ENCODE data around the gene TCTA.
A peak's percentile ranks its signal among the peaks of the same experiment; 100 is the strongest.

Gene TCTA

GRCh38 chr3:49414753-49415152 lies 2.5 kb downstream of the TCTA start:
- H3K36me3 Mint-ChIP-seq (ENCODE audit: insufficient read depth): peaks cover 42% of the 10 kb centered on the region
- H3K27ac Mint-ChIP-seq: peak overlapping the region; percentile 93 to 95
- H3K9me3 Mint-ChIP-seq: no peaks in the 10 kb centered on the region
- ATAC-seq (replicated peaks): no peak
- H3K4me1 Mint-ChIP-seq (ENCODE audit: low read depth in 2 of 2): peaks cover 62 to 63% of the 10 kb centered on the region in 2 donors
- no peak for DNase-seq
- H3K27me3 Mint-ChIP-seq: no peaks in the 10 kb centered on the region
- peak overlapping the region in 1 of 2 donors; percentile 92 for H3K4me3 Mint-ChIP-seq

GRCh38 chr3:49415931-49416601 lies 3.8 kb downstream of the TCTA start:
- no peaks in the 10 kb centered on the region for H3K27me3 Mint-ChIP-seq
- peak; percentile 69 to 71 (median 69) for DNase-seq
- peaks cover 57 to 58% of the 10 kb centered on the region in 2 donors for H3K4me1 Mint-ChIP-seq (ENCODE audit: low read depth in 2 of 2)

GRCh38 chr3:49416867-49417266 lies 4.6 kb downstream of the TCTA start:
- peak overlapping the region; percentile 79 to 84 for H3K4me3 Mint-ChIP-seq
- H3K9me3 Mint-ChIP-seq: no peaks in the 10 kb centered on the region
- peaks cover 56 to 57% of the 10 kb centered on the region in 2 donors for H3K4me1 Mint-ChIP-seq (ENCODE audit: low read depth in 2 of 2)
- DNase-seq (no peak), ATAC-seq (replicated peaks) (no peak)
- no peaks in the 10 kb centered on the region for H3K27me3 Mint-ChIP-seq
- peaks cover 39% of the 10 kb centered on the region for H3K36me3 Mint-ChIP-seq (ENCODE audit: insufficient read depth)
- H3K27ac Mint-ChIP-seq: peak overlapping the region; percentile 93 to 95

More at GRCh38 chr3:49415931-49416601, 3.8 kb downstream of the TCTA start:
- H3K36me3 Mint-ChIP-seq (ENCODE audit: insufficient read depth): peaks cover 42% of the 10 kb centered on the region
- H3K9me3 Mint-ChIP-seq: no peaks in the 10 kb centered on the region
- peak; percentile 52 for ATAC-seq (replicated peaks)
- H3K4me3 Mint-ChIP-seq: peak overlapping the region; percentile 79 to 84
- peak overlapping the region; percentile 93 to 95 for H3K27ac Mint-ChIP-seq

GRCh38 chr3:49417516-49418120 lies 5.4 kb downstream of the TCTA start:
- no peak for DNase-seq
- Mint-ChIP-seq H3K4me1 (ENCODE audit: low read depth in 2 of 2) (peaks cover 54% of the 10 kb centered on the region in 2 donors), H3K36me3 (ENCODE audit: insufficient read depth) (peaks cover 33% of the 10 kb centered on the region), H3K9me3 (no peaks in the 10 kb centered on the region), H3K4me3 (peak overlapping the region; percentile 79 to 84), H3K27me3 (no peaks in the 10 kb centered on the region), H3K27ac (peak overlapping the region; percentile 93 to 95)
- ATAC-seq (replicated peaks): no peak

- Mint-ChIP-seq H3K27ac (no peak overlapping the region), H3K4me1 (ENCODE audit: low read depth in 2 of 2) (peaks cover 28 to 35% of the 10 kb centered on the region in 2 donors), H3K9me3 (no peaks in the 10 kb centered on the region), H3K36me3 (ENCODE audit: insufficient read depth) (peaks cover 3% of the 10 kb centered on the region), H3K4me3 (no peak overlapping the region), H3K27me3 (no peaks in the 10 kb centered on the region)
- no peak for DNase-seq
- no peak for ATAC-seq (replicated peaks)
Observed at GRCh38 chr3:49421890-49422378, 9.7 kb downstream of the TCTA start.

- Mint-ChIP-seq H3K27me3 (no peaks in the 10 kb centered on the region), H3K27ac (no peak within 1 kb of the TSS), H3K9me3 (no peaks in the 10 kb centered on the region), H3K4me1 (ENCODE audit: low read depth in 2 of 2) (peaks cover 22 to 30% of the 10 kb centered on the region in 2 donors), H3K4me3 (no peak within 1 kb of the TSS), H3K36me3 (ENCODE audit: insufficient read depth) (peaks cover 3% of the 10 kb centered on the region)
- no peak for DNase-seq
- no peak for ATAC-seq (replicated peaks)
Observed at GRCh38 chr3:49422379-49423248, 10.4 kb downstream of the TCTA start, which contains the start of gene AMT. Gene AMT, minus strand, starts transcription at chr3:49422473. Its CDS starts 23 bp downstream, at chr3:49422450.

- H3K27ac Mint-ChIP-seq: peak overlapping the region; percentile 28 to 44
- peaks cover 21 to 32% of the 10 kb centered on the region in 2 donors for H3K4me1 Mint-ChIP-seq (ENCODE audit: low read depth in 2 of 2)
- no peak overlapping the region for H3K4me3 Mint-ChIP-seq
- DNase-seq (no peak), ATAC-seq (replicated peaks) (no peak)
- H3K27me3 Mint-ChIP-seq: no peaks in the 10 kb centered on the region
- H3K36me3 Mint-ChIP-seq (ENCODE audit: insufficient read depth): peaks cover 12% of the 10 kb centered on the region
- H3K9me3 Mint-ChIP-seq: no peaks in the 10 kb centered on the region
Observed at GRCh38 chr3:49424816-49425215, 12.6 kb downstream of the TCTA start.

- DNase-seq (no peak), ATAC-seq (replicated peaks) (no peak)
- Mint-ChIP-seq H3K36me3 (ENCODE audit: insufficient read depth) (peaks cover 12% of the 10 kb centered on the region), H3K9me3 (no peaks in the 10 kb centered on the region), H3K4me3 (peak overlapping the region; percentile 94 to 97), H3K27ac (no peak overlapping the region), H3K4me1 (ENCODE audit: low read depth in 2 of 2) (peaks cover 18 to 26% of the 10 kb centered on the region in 2 donors), H3K27me3 (no peaks in the 10 kb centered on the region)
Observed at GRCh38 chr3:49427586-49427985, 15.4 kb downstream of the TCTA start.

- DNase-seq: no peak
- peaks cover 18 to 26% of the 10 kb centered on the region in 2 donors for H3K4me1 Mint-ChIP-seq (ENCODE audit: low read depth in 2 of 2)
- H3K27me3 Mint-ChIP-seq: no peaks in the 10 kb centered on the region
- peaks cover 12% of the 10 kb centered on the region for H3K36me3 Mint-ChIP-seq (ENCODE audit: insufficient read depth)
- H3K27ac Mint-ChIP-seq: peak overlapping the region; percentile 90 to 97
- no peaks in the 10 kb centered on the region for H3K9me3 Mint-ChIP-seq
- H3K4me3 Mint-ChIP-seq: peak overlapping the region; percentile 94 to 97
- no peak for ATAC-seq (replicated peaks)
Observed at GRCh38 chr3:49428752-49429080, 16.5 kb downstream of the TCTA start.

- no peak for ATAC-seq (replicated peaks)
- no peaks in the 10 kb centered on the region for H3K9me3 Mint-ChIP-seq
- no peak for DNase-seq
- no peak overlapping the region for H3K4me3 Mint-ChIP-seq
- peaks cover 1% of the 10 kb centered on the region for H3K36me3 Mint-ChIP-seq (ENCODE audit: insufficient read depth)
- no peak overlapping the region for H3K27ac Mint-ChIP-seq
- peaks cover under 1 to 2% of the 10 kb centered on the region in 2 donors for H3K4me1 Mint-ChIP-seq (ENCODE audit: low read depth in 2 of 2)
- H3K27me3 Mint-ChIP-seq: no peaks in the 10 kb centered on the region
Observed at GRCh38 chr3:49434731-49435130, 22.5 kb downstream of the TCTA start.

- H3K36me3 Mint-ChIP-seq (ENCODE audit: insufficient read depth): peaks cover 2% of the 10 kb centered on the region
- no peaks in the 10 kb centered on the region for H3K27me3 Mint-ChIP-seq
- peak overlapping the region in 1 of 2 donors; percentile 27 for H3K4me3 Mint-ChIP-seq
- H3K9me3 Mint-ChIP-seq: no peaks in the 10 kb centered on the region
- H3K4me1 Mint-ChIP-seq (ENCODE audit: low read depth in 2 of 2): peaks cover 6 to 10% of the 10 kb centered on the region in 2 donors
- ATAC-seq (replicated peaks) (no peak), DNase-seq (no peak)
- peak overlapping the region; percentile 88 to 89 for H3K27ac Mint-ChIP-seq
Observed at GRCh38 chr3:49445391-49445790, 33.2 kb downstream of the TCTA start.

- no peak for ATAC-seq (replicated peaks)
- Mint-ChIP-seq H3K4me3 (no peak overlapping the region), H3K9me3 (no peaks in the 10 kb centered on the region), H3K27ac (no peak overlapping the region), H3K4me1 (ENCODE audit: low read depth in 2 of 2) (peaks cover 0 to 4% of the 10 kb centered on the region in 2 donors), H3K36me3 (ENCODE audit: insufficient read depth) (peaks cover 3% of the 10 kb centered on the region), H3K27me3 (no peaks in the 10 kb centered on the region)
- no peak for DNase-seq
Observed at GRCh38 chr3:49453621-49454020, 41.4 kb downstream of the TCTA start.

GRCh38 chr3:49454458-49454857 lies 42.2 kb downstream of the TCTA start:
- Mint-ChIP-seq H3K27me3 (no peaks in the 10 kb centered on the region), H3K4me3 (no peak overlapping the region), H3K36me3 (ENCODE audit: insufficient read depth) (peaks cover 3% of the 10 kb centered on the region), H3K9me3 (no peaks in the 10 kb centered on the region), H3K27ac (peak overlapping the region in 1 of 2 donors; percentile 67), H3K4me1 (ENCODE audit: low read depth in 2 of 2) (no peaks in the 10 kb centered on the region)
- no peak for DNase-seq
- ATAC-seq (replicated peaks): no peak

Measured in effector memory CD8-positive, alpha-beta T cell (primary cell).